A549 (cell line): Measurements from ENCODE around the gene TMED5.

Experiments
- CBX2 ChIP-seq: fragments of 200-600 bp; sonication (generic); IDR thresholded peaks from 2 replicates; pipeline ENCODE4 v1.6.1; 2016; ENCODE audit warnings: low read depth, mild to moderate bottlenecking, borderline replicate concordance
- CEBPB ChIP-seq, 2 experiments: fragments of >200 bp in 1 of 2; sonication (Bioruptor Twin) in 1 of 2; formaldehyde crosslinking in 1 of 2; IDR thresholded peaks; 2 replicates each; pipeline ENCODE4 v1.6.1; 2012 to 2016
- JUN ChIP-seq, 2 experiments: fragments of >200 bp; sonication (Bioruptor Twin); formaldehyde crosslinking; IDR thresholded peaks; 2 replicates in 1 of 2; 3 replicates in 1 of 2; pipeline ENCODE4 v1.6.1; 2016 to 2017
- POLR2A ChIP-seq: IDR thresholded peaks from 2 replicates; pipeline ENCODE4 v1.6.1; 2012; ENCODE audit warnings: mild to moderate bottlenecking, low read length
- RFX5 ChIP-seq: fragments of 450-650 bp; IDR thresholded peaks from 2 replicates; pipeline ENCODE4 v1.7.1; 2014; ENCODE audit warnings: antibody characterized with exemption, mild to moderate bottlenecking, moderate library complexity
- TF ChIP-seq, protein P1 (sequence below): fragments of >200 bp; sonication (Bioruptor Twin); formaldehyde crosslinking; IDR thresholded peaks from 3 replicates; pipeline ENCODE4 v1.5.1; 2016
- TF ChIP-seq, protein P2 (sequence below): IDR thresholded peaks from 2 replicates; pipeline ENCODE4 v1.6.1; 2012

DNA sequence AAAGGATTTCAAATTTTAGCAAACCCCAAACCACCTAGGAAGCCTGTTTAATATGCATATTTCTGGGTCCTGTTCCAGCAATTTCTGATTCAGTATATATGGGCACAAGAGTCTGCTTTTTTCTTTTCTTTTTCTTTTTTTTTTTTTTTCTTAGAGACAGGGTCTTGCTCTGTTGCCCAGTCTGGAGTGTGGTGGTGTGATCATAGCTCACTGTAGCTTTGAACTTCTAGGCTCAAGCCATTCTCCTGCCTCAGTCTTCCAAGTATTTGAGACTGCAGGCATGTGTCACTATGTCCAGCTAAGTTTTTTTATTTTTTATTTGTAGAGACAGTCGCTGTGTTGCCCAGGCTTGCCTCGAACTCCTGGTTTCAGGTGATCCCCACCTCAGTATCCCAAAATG, 35.1 kb upstream of the TMED5 start:
- TF ChIP-seq, protein P1, sequence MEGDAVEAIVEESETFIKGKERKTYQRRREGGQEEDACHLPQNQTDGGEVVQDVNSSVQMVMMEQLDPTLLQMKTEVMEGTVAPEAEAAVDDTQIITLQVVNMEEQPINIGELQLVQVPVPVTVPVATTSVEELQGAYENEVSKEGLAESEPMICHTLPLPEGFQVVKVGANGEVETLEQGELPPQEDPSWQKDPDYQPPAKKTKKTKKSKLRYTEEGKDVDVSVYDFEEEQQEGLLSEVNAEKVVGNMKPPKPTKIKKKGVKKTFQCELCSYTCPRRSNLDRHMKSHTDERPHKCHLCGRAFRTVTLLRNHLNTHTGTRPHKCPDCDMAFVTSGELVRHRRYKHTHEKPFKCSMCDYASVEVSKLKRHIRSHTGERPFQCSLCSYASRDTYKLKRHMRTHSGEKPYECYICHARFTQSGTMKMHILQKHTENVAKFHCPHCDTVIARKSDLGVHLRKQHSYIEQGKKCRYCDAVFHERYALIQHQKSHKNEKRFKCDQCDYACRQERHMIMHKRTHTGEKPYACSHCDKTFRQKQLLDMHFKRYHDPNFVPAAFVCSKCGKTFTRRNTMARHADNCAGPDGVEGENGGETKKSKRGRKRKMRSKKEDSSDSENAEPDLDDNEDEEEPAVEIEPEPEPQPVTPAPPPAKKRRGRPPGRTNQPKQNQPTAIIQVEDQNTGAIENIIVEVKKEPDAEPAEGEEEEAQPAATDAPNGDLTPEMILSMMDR, result no peak
- TF ChIP-seq RFX5 (no peak), POLR2A (no peak), JUN (IDR thresholded peaks at IDR 0.05) (no peak), CEBPB (IDR thresholded peaks at IDR 0.05) (no peak), CBX2 (no peak)
- TF ChIP-seq, protein P2, sequence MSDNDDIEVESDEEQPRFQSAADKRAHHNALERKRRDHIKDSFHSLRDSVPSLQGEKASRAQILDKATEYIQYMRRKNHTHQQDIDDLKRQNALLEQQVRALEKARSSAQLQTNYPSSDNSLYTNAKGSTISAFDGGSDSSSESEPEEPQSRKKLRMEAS, result no peak
